ENCODE results near the gene CAPN14. TPM values are rescaled to one million over a fixed set of nuclear protein-coding genes. Genes with fewer than 3 reads are reported as not detected.

CAPN14 gene
- total RNA-seq, 1 experiment from 2014 or later, result not detected

- Histone ChIP-seq H3K9me2 (replicated peaks; ENCODE audit: low read length) (no peaks in the 10 kb centered on the region), H3K36me3 (ENCODE audit: low read depth, low read length) (no peaks in the 10 kb centered on the region), H3K4me2 (ENCODE audit: low read length) (no peak overlapping the region), H3K79me2 (ENCODE audit: low read length) (peaks cover 25% of the 10 kb centered on the region), H3K9me3 (ENCODE audit: low read length) (no peaks in the 10 kb centered on the region), H3K27ac (ENCODE audit: low read length) (no peak overlapping the region), H3K4me3 (ENCODE audit: low read length) (no peak overlapping the region), H3K27me3 (ENCODE audit: low read length) (peaks cover 42% of the 10 kb centered on the region), H3K9ac (ENCODE audit: low read length) (no peak overlapping the region), H3K4me1 (ENCODE audit: insufficient read depth, low read length) (peaks cover 13% of the 10 kb centered on the region), H4K20me1 (ENCODE audit: low read length) (no peaks in the 10 kb centered on the region), H3F3A (ENCODE audit: low read length, unreplicated experiment) (no peaks in the 10 kb centered on the region), H2AFZ (ENCODE audit: low read length) (no peak overlapping the region)
- DNase-seq (no peak), ATAC-seq (no peak)
- ChIA-PET CTCF (no interaction called here), POLR2A (ENCODE audit: unreplicated experiment) (no interaction called here)
- BruUV-seq (replicated peaks), result no TSS peak
- no peak for TF ChIP-seq EZH2 (IDR thresholded peaks at IDR 0.05; ENCODE audit: low read length, unreplicated experiment)
- TF ChIP-seq EZH2phosphoT487 (IDR thresholded peaks at IDR 0.05; ENCODE audit: borderline replicate concordance, low read length), result no peak
- no peak for TF ChIP-seq CTCF (conservative IDR thresholded peaks at IDR 0.05; ENCODE audit: low read depth, low read length)
- intact Hi-C loops (cut with micrococcal nuclease), result no loop called here
Observed at GRCh38 chr2:31134480-31134879, 82.8 kb downstream of the CAPN14 start.

- no TSS peak for BruUV-seq (replicated peaks)
- H3K79me2 ChIP-seq (ENCODE audit: low read length), result peaks cover 25% of the 10 kb centered on the region
- H3K27ac ChIP-seq (ENCODE audit: low read length), result peak overlapping the region; percentile 57
- CTCF ChIA-PET, result no interaction called here
- peak overlapping the region; percentile 17; the same call in 1 of the 2 replicates for H3K4me2 ChIP-seq (ENCODE audit: low read length)
- no peaks in the 10 kb centered on the region for H3K36me3 ChIP-seq (ENCODE audit: low read depth, low read length)
- no peak overlapping the region for H3K4me3 ChIP-seq (ENCODE audit: low read length)
- ATAC-seq, result no peak
- TF ChIP-seq CTCF (conservative IDR thresholded peaks at IDR 0.05; ENCODE audit: low read depth, low read length), result no peak
- TF ChIP-seq EZH2 (IDR thresholded peaks at IDR 0.05; ENCODE audit: low read length, unreplicated experiment), result no peak
- TF ChIP-seq EZH2phosphoT487 (IDR thresholded peaks at IDR 0.05; ENCODE audit: borderline replicate concordance, low read length), result no peak
- no peaks in the 10 kb centered on the region for H4K20me1 ChIP-seq (ENCODE audit: low read length)
- DNase-seq, result peak; percentile 41
- POLR2A ChIA-PET (ENCODE audit: unreplicated experiment), result no interaction called here
- intact Hi-C loops (cut with micrococcal nuclease), result no loop called here
- H3K9me2 ChIP-seq (replicated peaks; ENCODE audit: low read length), result no peaks in the 10 kb centered on the region
- H3K9ac ChIP-seq (ENCODE audit: low read length), result no peak overlapping the region
- peaks cover 26% of the 10 kb centered on the region for H3K27me3 ChIP-seq (ENCODE audit: low read length)
- H3K9me3 ChIP-seq (ENCODE audit: low read length), result no peaks in the 10 kb centered on the region
- no peak overlapping the region for H2AFZ ChIP-seq (ENCODE audit: low read length)
- H3K4me1 ChIP-seq (ENCODE audit: insufficient read depth, low read length), result peaks cover 12% of the 10 kb centered on the region
- no peaks in the 10 kb centered on the region for H3F3A ChIP-seq (ENCODE audit: low read length, unreplicated experiment)
Observed at GRCh38 chr2:31132786-31133185, 84.5 kb downstream of the CAPN14 start.

- H4K20me1 ChIP-seq (ENCODE audit: low read length), result no peaks in the 10 kb centered on the region
- H2AFZ ChIP-seq (ENCODE audit: low read length), result no peak overlapping the region
- H3K9ac ChIP-seq (ENCODE audit: low read length), result no peak overlapping the region
- peak overlapping the region; percentile 57 for H3K27ac ChIP-seq (ENCODE audit: low read length)
- TF ChIP-seq EZH2 (IDR thresholded peaks at IDR 0.05; ENCODE audit: low read length, unreplicated experiment) (no peak), CTCF (conservative IDR thresholded peaks at IDR 0.05; ENCODE audit: low read depth, low read length) (no peak), EZH2phosphoT487 (IDR thresholded peaks at IDR 0.05; ENCODE audit: borderline replicate concordance, low read length) (no peak)
- DNase-seq (no peak), ATAC-seq (no peak)
- no TSS peak for BruUV-seq (replicated peaks)
- intact Hi-C loops (cut with micrococcal nuclease), result no loop called here
- H3F3A ChIP-seq (ENCODE audit: low read length, unreplicated experiment), result no peaks in the 10 kb centered on the region
- POLR2A ChIA-PET (ENCODE audit: unreplicated experiment), result no interaction called here
- no peak overlapping the region for H3K4me3 ChIP-seq (ENCODE audit: low read length)
- no peaks in the 10 kb centered on the region for H3K9me3 ChIP-seq (ENCODE audit: low read length)
- H3K27me3 ChIP-seq (ENCODE audit: low read length), result peaks cover 17% of the 10 kb centered on the region
- H3K4me1 ChIP-seq (ENCODE audit: insufficient read depth, low read length), result peaks cover 10% of the 10 kb centered on the region
- H3K9me2 ChIP-seq (replicated peaks; ENCODE audit: low read length), result no peaks in the 10 kb centered on the region
- CTCF ChIA-PET, result no interaction called here
- no peak overlapping the region for H3K4me2 ChIP-seq (ENCODE audit: low read length)
- H3K36me3 ChIP-seq (ENCODE audit: low read depth, low read length), result no peaks in the 10 kb centered on the region
- H3K79me2 ChIP-seq (ENCODE audit: low read length), result peaks cover 24% of the 10 kb centered on the region
Observed at GRCh38 chr2:31131871-31132270, 85.4 kb downstream of the CAPN14 start.

All from PC-3 (cell line).